Skeletal muscle tissue (tissue), 4 donors: ENCODE measurements around the gene GRIA3. TPM values are rescaled to one million over a fixed set of nuclear protein-coding genes. Genes with fewer than 3 reads are reported as not detected.
"Not testable (repeated sequence)": the region's sequence is repeated elsewhere in the genome, so short reads cannot be mapped to it uniquely, and the experiment has no call there.

Experiments
- H3K27ac ChIP-seq: one replicate; pipeline ENCODE4 v1.7.0; 2013; ENCODE audit warnings: mild to moderate bottlenecking, low read depth, low read length, inconsistent platforms
- H3K27me3 ChIP-seq, 3 donors: one replicate each; pipeline ENCODE4 v1.7.0; 2013; ENCODE audit warnings: low read length in 3 of 3; ENCODE audit not compliant: control insufficient read depth in 3 of 3, insufficient read depth in 3 of 3
- H3K36me3 ChIP-seq, 3 donors: one replicate each; pipeline ENCODE4 v1.7.0; 2013; ENCODE audit warnings: low read length in 3 of 3; ENCODE audit not compliant: control insufficient read depth in 3 of 3, insufficient read depth in 3 of 3
- H3K4me1 ChIP-seq, 3 donors: one replicate each; pipeline ENCODE4 v1.7.0; 2013; ENCODE audit warnings: low read length in 3 of 3, mild to moderate bottlenecking in 3 of 3; ENCODE audit not compliant: control insufficient read depth in 3 of 3, insufficient read depth in 3 of 3
- H3K4me3 ChIP-seq, 3 donors: one replicate each; pipeline ENCODE4 v1.7.0; 2013; ENCODE audit warnings: low read length in 3 of 3
- H3K9ac ChIP-seq, 3 donors: one replicate each; pipeline ENCODE4 v1.7.0; 2013; ENCODE audit warnings: low read length in 3 of 3, mild to moderate bottlenecking in 3 of 3, moderate library complexity in 2 of 3, low read depth in 1 of 3
- H3K9me3 ChIP-seq, 3 donors: one replicate each; pipeline ENCODE4 v1.7.0; 2013; ENCODE audit warnings: low read length in 3 of 3; ENCODE audit not compliant: control insufficient read depth in 3 of 3
- total RNA-seq: library from RNA; depleted of rRNA; stranded (reverse); fragments of >200 nt; gene quantifications from one replicate; pipeline ENCODE4 v1.2.3, GENCODE V29; 2014
- donor health status: Osteomylitis.

The GRIA3 gene
- total RNA-seq, 1 donor from 2014 or later, result 5.2 TPM

- Histone ChIP-seq H3K27me3 (no peaks in the 10 kb centered on the region), H3K36me3 (no peaks in the 10 kb centered on the region), H3K4me3 (no peak overlapping the region), H3K9ac (no peak overlapping the region), H3K27ac (no peak overlapping the region), H3K9me3 (no peaks in the 10 kb centered on the region), H3K4me1 (no peaks in the 10 kb centered on the region)
Observed at GRCh38 chrX:123260920-123261418, 76.9 kb downstream of the GRIA3 start.

- H3K4me3 ChIP-seq, result no peak overlapping the region
- no peaks in the 10 kb centered on the region for H3K9me3 ChIP-seq
- H3K27me3 ChIP-seq, result no peaks in the 10 kb centered on the region
- H3K36me3 ChIP-seq, result no peaks in the 10 kb centered on the region
- no peak overlapping the region for H3K9ac ChIP-seq
- no peaks in the 10 kb centered on the region for H3K4me1 ChIP-seq
- H3K27ac ChIP-seq, result no peak overlapping the region
Observed at GRCh38 chrX:123263270-123263669, 79.2 kb downstream of the GRIA3 start.

- Histone ChIP-seq H3K36me3 (no peaks in the 10 kb centered on the region), H3K9ac (no peak overlapping the region), H3K9me3 (no peaks in the 10 kb centered on the region), H3K4me3 (no peak overlapping the region), H3K27ac (no peak overlapping the region), H3K4me1 (no peaks in the 10 kb centered on the region), H3K27me3 (no peaks in the 10 kb centered on the region)
Observed at GRCh38 chrX:123263747-123264146, 79.7 kb downstream of the GRIA3 start.

GRCh38 chrX:123267220-123267619 is 83.1 kb downstream of the GRIA3 start:
- Histone ChIP-seq H3K9me3 (no peaks in the 10 kb centered on the region), H3K36me3 (no peaks in the 10 kb centered on the region), H3K4me1 (no peaks in the 10 kb centered on the region), H3K9ac (no peak overlapping the region), H3K27ac (no peak overlapping the region), H3K4me3 (no peak overlapping the region), H3K27me3 (no peaks in the 10 kb centered on the region)

DNA sequence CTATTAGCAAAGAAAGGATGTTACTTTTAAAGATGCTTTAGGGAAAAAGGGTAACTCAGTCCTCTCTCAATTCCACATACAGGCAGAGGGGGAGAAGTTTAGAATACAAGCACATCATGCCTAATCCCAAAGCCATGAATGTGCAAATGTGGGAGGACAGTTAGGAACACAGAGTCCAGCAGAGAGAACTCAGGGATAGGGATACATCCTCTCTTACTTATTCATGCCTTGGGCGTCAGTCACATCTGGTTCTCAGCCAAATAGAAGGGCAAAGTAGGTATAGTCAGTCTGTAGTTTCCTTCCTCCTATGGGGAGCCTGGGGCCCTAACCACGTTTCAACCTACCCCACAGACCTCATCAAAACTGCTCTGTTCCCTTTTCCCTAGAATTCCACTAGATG is 87.8 kb downstream of the GRIA3 start:
- Histone ChIP-seq H3K4me1 (no peaks in the 10 kb centered on the region), H3K36me3 (no peaks in the 10 kb centered on the region), H3K9ac (no peak overlapping the region), H3K9me3 (no peaks in the 10 kb centered on the region), H3K4me3 (no peak overlapping the region), H3K27me3 (no peaks in the 10 kb centered on the region), H3K27ac (no peak overlapping the region)

GRCh38 chrX:123272630-123273029 is 88.6 kb downstream of the GRIA3 start:
- Histone ChIP-seq H3K27me3 (no peaks in the 10 kb centered on the region), H3K9me3 (no peaks in the 10 kb centered on the region), H3K9ac (no peak overlapping the region)

DNA sequence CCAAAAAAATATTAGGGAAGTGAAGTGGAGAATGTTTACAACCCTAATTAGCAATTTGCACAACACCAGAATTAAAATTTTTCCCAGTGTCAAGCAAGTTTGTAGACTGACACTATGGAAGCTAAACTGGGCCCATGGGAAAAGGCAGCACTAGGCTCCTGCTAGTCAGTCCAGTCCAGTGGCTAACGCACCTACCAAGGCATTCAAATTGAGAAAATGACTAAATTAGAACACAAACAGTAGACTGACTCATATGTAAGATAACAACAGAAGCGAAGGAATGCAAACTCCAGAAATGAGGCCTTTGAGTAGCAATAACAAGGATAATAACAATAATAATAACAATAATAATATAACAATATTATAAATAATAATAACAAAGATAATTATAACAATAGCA is 90.7 kb downstream of the GRIA3 start:
- H3K27me3 ChIP-seq, result no peaks in the 10 kb centered on the region
- H3K27ac ChIP-seq, result no peak overlapping the region
- H3K4me1 ChIP-seq, result no peaks in the 10 kb centered on the region
- no peak overlapping the region for H3K9ac ChIP-seq
- no peak overlapping the region for H3K4me3 ChIP-seq
- H3K36me3 ChIP-seq, result no peaks in the 10 kb centered on the region
- no peaks in the 10 kb centered on the region for H3K9me3 ChIP-seq

More at GRCh38 chrX:123272630-123273029, 88.6 kb downstream of the GRIA3 start:
- no peaks in the 10 kb centered on the region for H3K4me1 ChIP-seq
- H3K27ac ChIP-seq, result no peak overlapping the region
- no peak overlapping the region for H3K4me3 ChIP-seq
- H3K36me3 ChIP-seq, result no peaks in the 10 kb centered on the region

DNA sequence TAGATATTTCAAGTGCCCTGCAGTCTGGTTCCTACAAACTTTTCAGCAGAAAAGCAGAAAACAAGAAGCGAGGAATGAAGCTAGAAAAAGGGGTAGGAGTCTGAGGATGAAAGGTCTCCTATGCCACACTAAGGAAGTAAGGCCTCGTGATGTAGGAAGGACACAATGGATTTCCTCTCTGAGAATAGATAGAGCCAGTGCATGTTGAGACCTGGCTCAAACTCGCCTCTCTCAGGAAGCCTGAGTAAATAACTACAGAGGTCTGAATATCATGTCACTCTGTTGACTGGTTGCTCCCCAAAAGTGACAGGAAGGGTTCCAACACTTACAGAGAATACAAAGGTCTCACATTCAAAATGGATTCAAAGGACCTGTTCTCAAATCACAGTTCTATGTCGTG is 93.3 kb downstream of the GRIA3 start:
- Histone ChIP-seq H3K9me3 (no peaks in the 10 kb centered on the region), H3K27ac (no peak overlapping the region), H3K9ac (no peak overlapping the region), H3K36me3 (no peaks in the 10 kb centered on the region), H3K4me1 (no peaks in the 10 kb centered on the region), H3K4me3 (no peak overlapping the region), H3K27me3 (no peaks in the 10 kb centered on the region)

DNA sequence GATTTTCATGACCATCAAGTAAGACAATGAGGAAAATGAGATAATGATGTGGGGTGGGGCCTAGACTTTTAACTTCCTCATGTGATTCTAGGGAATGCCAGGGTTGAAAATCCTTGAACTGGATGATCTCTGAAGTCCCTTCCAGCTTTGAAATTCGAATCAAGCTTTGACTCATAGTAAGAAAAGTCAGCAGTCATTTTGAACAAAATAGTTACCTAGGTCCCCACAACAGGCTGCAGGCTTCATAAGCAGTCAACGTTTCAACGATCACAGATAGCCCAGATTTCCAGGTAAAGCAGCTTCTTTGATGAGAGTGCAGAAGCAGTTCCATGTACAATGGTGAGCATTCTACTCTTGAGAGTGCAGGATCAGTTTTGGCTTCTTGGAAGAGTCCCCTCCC is 93.7 kb downstream of the GRIA3 start:
- Histone ChIP-seq H3K9me3 (no peaks in the 10 kb centered on the region), H3K36me3 (no peaks in the 10 kb centered on the region), H3K4me3 (no peak overlapping the region), H3K9ac (no peak overlapping the region), H3K27me3 (no peaks in the 10 kb centered on the region), H3K27ac (no peak overlapping the region), H3K4me1 (no peaks in the 10 kb centered on the region)

DNA sequence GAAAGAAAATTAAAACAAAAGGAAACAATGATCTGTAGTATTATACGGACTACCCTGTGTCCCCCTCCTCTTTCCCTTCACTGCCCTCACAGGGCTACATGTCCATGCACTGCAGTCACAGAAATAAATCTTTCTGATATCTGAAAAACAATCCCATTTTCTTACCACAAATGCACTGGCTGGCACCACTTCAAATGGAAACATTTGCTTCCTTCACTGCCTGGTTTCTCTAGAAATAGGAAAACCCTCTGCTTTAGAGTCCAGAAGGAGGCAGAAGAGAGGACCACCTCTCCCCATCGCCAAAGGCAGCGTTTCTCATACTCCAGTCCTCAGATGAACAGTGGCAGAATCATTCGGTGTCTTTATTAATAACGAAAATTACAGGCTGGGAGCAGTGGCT is 98.2 kb downstream of the GRIA3 start:
- Histone ChIP-seq H3K9me3 (no peaks in the 10 kb centered on the region), H3K4me1 (no peaks in the 10 kb centered on the region), H3K36me3 (no peaks in the 10 kb centered on the region), H3K9ac (no peak overlapping the region), H3K27ac (no peak overlapping the region), H3K27me3 (no peaks in the 10 kb centered on the region), H3K4me3 (no peak overlapping the region)

DNA sequence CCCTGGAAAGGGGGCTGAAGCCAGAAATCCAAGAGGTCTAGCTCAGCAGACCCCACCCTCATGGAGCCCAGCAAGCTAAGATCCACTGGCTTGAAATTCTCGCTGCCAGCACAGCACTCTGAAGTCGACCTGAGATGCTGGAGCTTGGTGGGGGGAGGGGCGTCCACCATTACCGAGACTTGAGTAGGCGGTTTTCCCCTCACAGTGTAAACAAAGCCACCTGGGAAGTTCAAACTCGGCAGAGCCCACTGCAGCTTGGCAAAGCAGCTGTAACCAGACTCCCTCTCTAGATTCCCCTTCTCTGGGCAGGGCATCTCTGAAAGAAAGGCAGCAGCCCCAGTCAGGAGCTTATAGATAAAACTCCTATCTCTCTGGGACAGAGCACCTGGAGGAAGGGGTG is 99.3 kb downstream of the GRIA3 start:
- H3K9ac ChIP-seq, H3K9me3 ChIP-seq: not testable (repeated sequence)

More for the DNA sequence above, 99.3 kb downstream of the GRIA3 start:
- H3K4me1 ChIP-seq, H3K27me3 ChIP-seq, H3K4me3 ChIP-seq, H3K36me3 ChIP-seq, H3K27ac ChIP-seq: not testable (repeated sequence)
